ENCODE measurements around the gene ARCN1.

The ARCN1 gene

DNA sequence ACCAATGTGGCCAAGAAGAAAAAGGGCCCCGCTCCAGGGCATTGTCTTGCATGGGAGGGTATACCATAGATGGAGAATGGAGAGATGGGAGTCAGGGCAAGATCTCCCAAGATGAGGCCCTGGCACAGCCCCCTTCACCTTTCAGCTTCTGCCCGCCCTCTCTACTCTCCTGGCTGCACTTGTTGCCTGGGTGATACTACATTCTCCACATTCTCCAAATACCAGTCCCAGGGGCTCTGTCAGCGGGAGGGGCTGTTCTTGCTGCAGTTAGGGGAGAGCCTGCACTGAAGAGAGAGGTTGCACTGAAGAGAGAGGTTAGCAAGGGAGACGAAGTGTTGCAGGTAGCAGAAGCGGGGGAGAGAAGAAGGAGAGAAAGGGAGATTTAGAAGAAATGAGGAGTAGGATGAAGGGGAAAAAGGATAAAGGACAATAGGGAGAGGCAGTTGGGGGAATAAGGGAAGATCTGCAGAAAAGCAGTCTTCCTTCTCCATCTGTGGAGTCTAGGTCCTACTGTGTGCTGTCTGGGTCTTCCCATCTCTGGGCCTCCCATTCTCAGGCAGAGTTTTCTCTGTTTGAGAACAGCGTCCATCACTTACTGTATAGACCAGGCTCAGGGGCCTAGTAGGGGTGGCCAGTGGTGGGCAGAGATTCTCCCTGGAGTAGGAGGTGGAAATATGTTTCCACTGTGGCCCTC lies 43.2 kb downstream of the ARCN1 start:
- H3K27me3 Mint-ChIP-seq (ENCODE audit: low read depth, poor library complexity), result peaks cover 16% of the 10 kb centered on the region
- H3K9me3 Mint-ChIP-seq, result no peaks in the 10 kb centered on the region
- peak overlapping the region; percentile 58 for H3K27ac Mint-ChIP-seq
- TF ChIP-seq, protein P1, sequence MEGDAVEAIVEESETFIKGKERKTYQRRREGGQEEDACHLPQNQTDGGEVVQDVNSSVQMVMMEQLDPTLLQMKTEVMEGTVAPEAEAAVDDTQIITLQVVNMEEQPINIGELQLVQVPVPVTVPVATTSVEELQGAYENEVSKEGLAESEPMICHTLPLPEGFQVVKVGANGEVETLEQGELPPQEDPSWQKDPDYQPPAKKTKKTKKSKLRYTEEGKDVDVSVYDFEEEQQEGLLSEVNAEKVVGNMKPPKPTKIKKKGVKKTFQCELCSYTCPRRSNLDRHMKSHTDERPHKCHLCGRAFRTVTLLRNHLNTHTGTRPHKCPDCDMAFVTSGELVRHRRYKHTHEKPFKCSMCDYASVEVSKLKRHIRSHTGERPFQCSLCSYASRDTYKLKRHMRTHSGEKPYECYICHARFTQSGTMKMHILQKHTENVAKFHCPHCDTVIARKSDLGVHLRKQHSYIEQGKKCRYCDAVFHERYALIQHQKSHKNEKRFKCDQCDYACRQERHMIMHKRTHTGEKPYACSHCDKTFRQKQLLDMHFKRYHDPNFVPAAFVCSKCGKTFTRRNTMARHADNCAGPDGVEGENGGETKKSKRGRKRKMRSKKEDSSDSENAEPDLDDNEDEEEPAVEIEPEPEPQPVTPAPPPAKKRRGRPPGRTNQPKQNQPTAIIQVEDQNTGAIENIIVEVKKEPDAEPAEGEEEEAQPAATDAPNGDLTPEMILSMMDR (IDR thresholded peaks at IDR 0.05), result no peak
- peak; percentile 62 for DNase-seq
- H3K4me3 Mint-ChIP-seq, result peak overlapping the region; percentile 56
- peaks cover 78% of the 10 kb centered on the region for H3K4me1 Mint-ChIP-seq
- H3K36me3 Mint-ChIP-seq (ENCODE audit: low read depth), result no peaks in the 10 kb centered on the region

DNA sequence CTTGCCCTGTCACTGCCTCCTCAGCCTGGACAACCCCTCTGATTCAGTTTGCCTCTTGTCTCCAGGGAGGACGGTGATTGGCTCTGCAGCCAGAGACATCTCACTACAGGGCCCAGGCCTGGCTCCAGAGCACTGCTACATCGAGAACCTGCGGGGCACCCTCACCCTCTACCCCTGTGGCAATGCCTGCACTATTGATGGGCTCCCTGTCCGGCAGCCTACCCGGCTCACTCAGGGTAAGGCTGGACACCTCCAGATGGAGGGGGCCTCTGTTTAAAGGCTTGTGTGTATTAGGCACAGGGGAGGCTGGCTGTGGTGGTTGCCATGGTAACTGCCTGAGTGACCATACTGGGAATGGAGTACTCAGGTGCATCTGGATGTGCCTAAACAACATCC lies 43.8 kb downstream of the ARCN1 start:
- peaks cover 10% of the 10 kb centered on the region for H3K27me3 Mint-ChIP-seq (ENCODE audit: low read depth, poor library complexity)
- H3K36me3 Mint-ChIP-seq (ENCODE audit: low read depth), result no peaks in the 10 kb centered on the region
- peaks cover 83% of the 10 kb centered on the region for H3K4me1 Mint-ChIP-seq
- H3K4me3 Mint-ChIP-seq, result no peak overlapping the region
- H3K9me3 Mint-ChIP-seq, result no peaks in the 10 kb centered on the region
- DNase-seq, result no peak
- no peak overlapping the region for H3K27ac Mint-ChIP-seq
- TF ChIP-seq, protein P1 (IDR thresholded peaks at IDR 0.05), result no peak

DNA sequence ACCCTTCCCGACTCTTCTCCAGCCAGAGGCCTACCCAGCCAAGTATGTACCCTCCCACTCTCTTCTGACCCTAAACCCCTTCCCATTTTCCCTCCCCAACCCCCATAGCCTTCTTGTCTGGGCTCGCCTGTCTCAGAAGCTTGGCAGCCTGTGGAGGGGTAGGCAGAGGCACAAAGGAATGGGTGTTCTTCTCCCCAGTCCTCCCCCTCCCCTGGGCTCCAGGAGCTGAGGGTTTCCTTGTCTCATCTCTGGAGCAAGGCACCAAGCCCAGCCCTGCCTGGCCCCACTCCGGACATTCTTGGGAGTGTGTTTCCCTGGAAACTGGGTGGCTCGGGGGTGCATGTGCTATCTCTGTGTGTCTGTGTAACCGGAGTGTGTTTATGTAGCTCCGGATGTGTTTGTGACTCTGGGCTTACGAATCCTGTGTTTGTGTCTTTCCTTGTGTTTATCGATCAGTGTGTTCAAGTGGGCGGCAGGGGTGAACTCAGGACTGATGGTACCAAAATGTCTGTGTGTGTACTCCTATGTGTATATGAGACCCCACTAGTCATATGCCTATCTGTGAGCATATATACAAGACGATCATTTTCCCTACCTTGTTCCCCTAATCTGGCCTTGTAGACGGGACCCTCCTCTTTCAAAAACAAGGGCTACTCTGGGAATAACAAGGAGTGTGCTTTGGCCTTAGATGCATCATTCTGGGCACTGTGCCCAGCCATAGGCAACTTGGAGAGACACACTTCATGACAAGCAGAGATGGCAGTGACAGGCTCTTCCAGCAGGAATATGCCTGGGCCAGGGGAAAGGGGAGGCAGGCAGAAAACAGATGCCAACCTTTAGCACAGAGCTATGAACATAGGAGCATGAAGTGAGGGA lies 46.1 kb downstream of the ARCN1 start:
- peaks cover 88% of the 10 kb centered on the region for H3K4me1 Mint-ChIP-seq
- TF ChIP-seq, protein P1 (IDR thresholded peaks at IDR 0.05), result no peak
- H3K9me3 Mint-ChIP-seq, result no peaks in the 10 kb centered on the region
- no peaks in the 10 kb centered on the region for H3K36me3 Mint-ChIP-seq (ENCODE audit: low read depth)
- peak overlapping the region; percentile 79 for H3K27ac Mint-ChIP-seq
- peak overlapping the region; percentile 44 for H3K4me3 Mint-ChIP-seq
- no peaks in the 10 kb centered on the region for H3K27me3 Mint-ChIP-seq (ENCODE audit: low read depth, poor library complexity)
- DNase-seq, result peak; percentile 28

DNA sequence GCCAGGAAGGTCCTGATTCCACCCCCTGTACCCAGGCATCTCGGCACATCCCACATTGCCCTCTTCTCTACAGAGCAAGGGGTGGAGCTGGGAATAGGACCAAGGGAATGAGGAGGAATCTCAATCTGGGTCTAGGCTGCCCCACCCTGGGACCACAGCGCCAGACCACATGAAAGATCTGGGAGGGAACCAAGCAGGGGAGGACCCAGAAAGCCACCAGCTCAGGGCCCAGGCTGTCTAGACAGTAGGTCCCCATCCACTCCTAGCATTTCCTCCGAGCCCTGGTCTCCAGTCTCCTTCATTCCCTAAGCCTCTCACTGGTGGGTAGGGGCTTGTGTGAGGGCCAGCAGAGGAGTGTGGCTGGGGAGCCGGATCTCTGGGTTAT lies 46.8 kb downstream of the ARCN1 start:
- Mint-ChIP-seq H3K27me3 (ENCODE audit: low read depth, poor library complexity) (no peaks in the 10 kb centered on the region), H3K4me1 (peaks cover 89% of the 10 kb centered on the region), H3K4me3 (no peak overlapping the region)

DNA sequence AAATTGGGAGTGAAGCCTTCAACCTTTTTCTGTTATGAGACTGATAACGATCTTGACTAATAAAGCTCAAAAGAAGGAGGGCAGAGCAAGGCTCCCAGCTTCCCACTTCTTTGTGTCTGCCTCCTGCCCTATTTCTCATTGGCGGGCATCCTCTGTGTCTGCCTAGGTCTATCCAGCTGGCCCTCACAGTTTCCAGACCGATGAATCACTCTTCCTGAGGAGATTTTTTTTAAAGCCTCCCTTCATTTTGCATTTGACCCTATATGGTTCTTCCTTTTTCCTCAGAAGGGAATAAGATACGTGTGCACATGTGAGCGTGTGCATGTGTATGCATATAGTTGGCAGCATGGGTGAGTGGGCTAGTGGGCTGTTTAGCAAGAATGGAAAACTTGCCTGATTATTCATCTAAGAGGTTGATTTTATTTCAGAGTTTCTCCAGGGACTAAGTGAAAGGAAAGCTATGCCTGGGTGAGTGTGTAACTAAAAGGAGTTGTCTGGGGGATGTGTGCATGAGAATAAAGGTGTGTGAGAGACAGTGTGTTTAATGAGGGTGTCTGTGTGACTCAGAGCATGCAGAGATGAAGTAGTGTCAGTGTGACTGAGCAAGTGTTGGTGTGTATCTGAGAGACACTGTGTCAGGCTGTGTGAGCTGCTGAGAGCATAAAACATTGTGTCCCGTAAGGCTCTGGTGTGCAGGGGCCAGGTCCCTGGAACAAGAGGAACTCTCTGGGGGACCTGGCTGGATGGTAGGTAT lies 47.4 kb downstream of the ARCN1 start:
- Mint-ChIP-seq H3K4me1 (peaks cover 88% of the 10 kb centered on the region), H3K9me3 (no peaks in the 10 kb centered on the region), H3K27ac (peak overlapping the region; percentile 48), H3K4me3 (peak overlapping the region; percentile 60), H3K27me3 (ENCODE audit: low read depth, poor library complexity) (no peaks in the 10 kb centered on the region), H3K36me3 (ENCODE audit: low read depth) (peaks cover 5% of the 10 kb centered on the region)
- TF ChIP-seq, protein P1 (IDR thresholded peaks at IDR 0.05), result no peak
- DNase-seq, result no peak

More for the DNA sequence above, 46.8 kb downstream of the ARCN1 start:
- DNase-seq, result no peak
- TF ChIP-seq, protein P1 (IDR thresholded peaks at IDR 0.05), result no peak
- H3K27ac Mint-ChIP-seq, result peak overlapping the region; percentile 79
- H3K9me3 Mint-ChIP-seq, result no peaks in the 10 kb centered on the region
- peaks cover 5% of the 10 kb centered on the region for H3K36me3 Mint-ChIP-seq (ENCODE audit: low read depth)

Measured in nephron progenitor cell (in vitro differentiated cells).